Measurements from ENCODE around the gene ACKR2. TPM values are rescaled to one million over a fixed set of nuclear protein-coding genes. Genes with fewer than 3 reads are reported as not detected.

Gene ACKR2
- total and polyA plus RNA-seq, 2 of the 13 experiments (the other 11 are each of a cell fraction or from before 2014, with no cell fraction given) = 1.1 to 1.9 TPM

- no peak for TF ChIP-seq ZBTB46 (CRISPR knock-in tag; IDR thresholded peaks at IDR 0.05; ENCODE audit: borderline replicate concordance)
- TF ChIP-seq ZKSCAN8 (CRISPR knock-in tag; IDR thresholded peaks at IDR 0.05; ENCODE audit: borderline replicate concordance) = no peak
- TF ChIP-seq ZBTB1 (CRISPR knock-in tag; IDR thresholded peaks at IDR 0.05; ENCODE audit: borderline replicate concordance) = no peak
- TF ChIP-seq DMAP1 (CRISPR knock-in tag; IDR thresholded peaks at IDR 0.05) = 0 out of 2 replicates have a peak, but pooled peaks have one; percentile 33
- TF ChIP-seq SAP130 (CRISPR knock-in tag; IDR thresholded peaks at IDR 0.05; ENCODE audit: low read depth) = peak; percentile 55
- TF ChIP-seq ZNF142 (CRISPR knock-in tag; IDR thresholded peaks at IDR 0.05) = no peak
- 0 out of 2 replicates have a peak, but pooled peaks have one; percentile 17 for TF ChIP-seq CEBPG (CRISPR knock-in tag; IDR thresholded peaks at IDR 0.05)
- TF ChIP-seq ZNF737 (CRISPR knock-in tag; IDR thresholded peaks at IDR 0.05; ENCODE audit: borderline replicate concordance) = no peak
- TF ChIP-seq RXRA (CRISPR knock-in tag; IDR thresholded peaks at IDR 0.05) = no peak
- TF ChIP-seq GATAD2A (CRISPR knock-in tag; IDR thresholded peaks at IDR 0.05) = peak; percentile 60
- no peak for TF ChIP-seq PHB2 (IDR thresholded peaks at IDR 0.05; ENCODE audit: partially characterized antibody)
- TF ChIP-seq FOXA3 (CRISPR knock-in tag; IDR thresholded peaks at IDR 0.05) = peak; percentile 69
- no peak for TF ChIP-seq CAMTA2 (CRISPR knock-in tag; IDR thresholded peaks at IDR 0.05; ENCODE audit: borderline replicate concordance)
- no peak for TF ChIP-seq POGZ (CRISPR knock-in tag; IDR thresholded peaks at IDR 0.05)
- TF ChIP-seq SSRP1 (CRISPR knock-in tag; IDR thresholded peaks at IDR 0.05) = peak; percentile 72; the same call in 1 of the 2 replicates
- no peak for TF ChIP-seq ZNF580 (CRISPR knock-in tag; IDR thresholded peaks at IDR 0.05; ENCODE audit: borderline replicate concordance, low read depth)
- no peak for TF ChIP-seq MTF1 (CRISPR knock-in tag; IDR thresholded peaks at IDR 0.05)
- TF ChIP-seq SIX1 (CRISPR knock-in tag; IDR thresholded peaks at IDR 0.05; ENCODE audit: borderline replicate concordance) = no peak
- TF ChIP-seq ZMYM2 (CRISPR knock-in tag; IDR thresholded peaks at IDR 0.05) = no peak
- TF ChIP-seq FOXP1 (IDR thresholded peaks at IDR 0.05) = peak; percentile 70; the same call in 1 of the 2 replicates
- TF ChIP-seq FOXP1 (CRISPR knock-in tag; IDR thresholded peaks at IDR 0.05) = peak; percentile 82
- TF ChIP-seq NFE2L2 (IDR thresholded peaks at IDR 0.05; ENCODE audit: low read length) = no peak
- TF ChIP-seq SOX6 (IDR thresholded peaks at IDR 0.05) = no peak
- 0 out of 2 replicates have a peak, but pooled peaks have one; percentile 9 for TF ChIP-seq SOX6 (CRISPR knock-in tag; IDR thresholded peaks at IDR 0.05)
- TF ChIP-seq TRIM24 (CRISPR knock-in tag; IDR thresholded peaks at IDR 0.05) = no peak
- no peak for TF ChIP-seq ZNF75D (CRISPR knock-in tag; IDR thresholded peaks at IDR 0.05; ENCODE audit: borderline replicate concordance)
- no peak for TF ChIP-seq ZNF841 (CRISPR knock-in tag; IDR thresholded peaks at IDR 0.05; ENCODE audit: borderline replicate concordance)
- TF ChIP-seq ZNF24 (IDR thresholded peaks at IDR 0.05) = no peak
Measured at GRCh38 chr3:42822828-42823227, 13.6 kb downstream of the ACKR2 start (continued).
